Hindlimb muscle (tissue), 1 donor: ENCODE measurements around the gene UBE4B. TPM values are rescaled to one million over a fixed set of nuclear protein-coding genes. Genes with fewer than 3 reads are reported as not detected.
"Not testable (repeated sequence)": the region's sequence is repeated elsewhere in the genome, so short reads cannot be mapped to it uniquely, and the experiment has no call there.

Experiments used
- DNase-seq: peaks from one replicate; pipeline ENCODE4 v3.0.0-alpha.2; 2013
- polyA plus RNA-seq: library from polyadenylated mRNA; unstranded; fragments of 120-200 nt; gene quantifications from one replicate; pipeline ENCODE4 v1.2.1, GENCODE V29; 2013; ENCODE audit not compliant: insufficient read length

The UBE4B gene
- polyA plus RNA-seq, 1 donor, result 48.2 TPM

DNA sequence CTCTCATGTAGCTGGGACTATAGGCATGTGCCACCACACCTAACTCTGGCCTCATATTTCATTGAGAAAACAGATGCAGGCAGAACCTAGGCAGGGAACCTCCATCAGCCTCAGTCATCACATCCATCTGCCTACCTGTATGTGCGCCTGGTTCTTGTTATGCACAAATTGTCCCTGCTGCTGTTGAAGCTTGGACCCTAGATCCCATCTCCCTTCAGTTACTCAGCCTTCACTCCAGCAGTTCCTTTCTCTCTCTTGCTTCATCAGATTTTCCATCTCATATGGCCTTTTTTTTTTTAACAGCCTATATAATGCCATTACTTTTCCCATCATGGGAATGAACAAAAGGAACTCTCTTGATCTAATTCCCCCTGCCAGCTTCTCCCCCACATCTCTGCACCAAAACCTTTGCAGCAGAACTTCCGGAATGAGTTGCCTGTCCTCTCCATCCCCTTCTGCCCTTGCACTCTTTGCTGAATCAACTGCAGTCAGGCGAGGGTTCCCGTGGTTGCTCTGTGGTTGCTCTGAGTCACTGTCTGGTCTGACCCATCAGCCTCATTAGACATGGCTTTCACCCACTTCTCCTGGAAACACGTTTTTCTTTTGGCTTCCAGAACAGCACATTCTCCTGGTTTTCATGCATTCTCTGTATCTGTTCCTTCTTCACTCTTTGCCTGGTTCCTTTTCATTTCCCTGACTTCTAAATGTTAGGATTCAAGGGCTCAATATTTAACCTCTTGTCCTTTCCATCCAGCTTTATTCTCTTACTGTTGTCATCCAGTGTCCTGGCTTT is 41.5 kb downstream of the UBE4B start:
- no peak for DNase-seq

DNA sequence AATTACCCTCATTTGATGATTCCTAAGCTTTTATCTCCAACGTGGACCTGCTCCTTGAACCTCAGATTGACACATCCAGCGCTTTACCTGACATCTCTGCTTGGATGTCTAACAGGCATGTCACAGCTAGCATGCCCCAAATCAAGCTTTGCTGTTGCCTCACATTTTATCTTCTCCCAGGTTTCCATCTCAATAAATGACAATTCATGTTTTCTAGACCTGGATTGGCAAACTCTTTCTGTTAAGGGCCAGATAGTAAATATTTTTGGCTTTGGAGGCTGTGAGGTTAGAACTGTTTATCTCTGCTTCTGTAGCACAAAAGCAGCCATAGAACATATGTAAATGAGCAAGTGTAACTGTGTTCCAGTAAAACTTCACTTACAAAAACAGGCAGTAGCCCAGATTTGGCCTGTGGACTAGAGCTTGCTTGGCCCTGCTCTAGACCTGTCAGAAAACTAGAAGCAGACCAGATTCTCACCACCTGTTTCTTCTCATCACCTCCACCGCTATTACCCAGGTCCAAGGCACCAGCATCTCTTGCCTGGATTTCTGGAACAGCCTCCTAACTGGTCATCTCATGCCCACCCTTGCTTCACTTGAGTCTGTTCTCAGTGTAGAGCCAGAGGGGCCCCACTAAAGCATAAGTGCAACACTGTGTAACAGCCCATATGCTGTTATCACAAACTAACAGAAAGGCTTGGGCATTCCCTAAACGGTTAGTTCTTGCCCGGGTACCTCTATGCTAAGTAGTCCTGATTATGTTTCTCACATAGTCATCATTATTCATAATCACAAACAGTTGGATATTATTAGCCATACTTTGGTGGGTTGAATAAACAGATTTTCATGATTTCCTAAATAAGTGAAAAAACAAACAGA is 42.3 kb downstream of the UBE4B start:
- no peak for DNase-seq

- no peak for DNase-seq
Measured at GRCh38 chr1:10075732-10076131, 43.0 kb downstream of the UBE4B start.

DNA sequence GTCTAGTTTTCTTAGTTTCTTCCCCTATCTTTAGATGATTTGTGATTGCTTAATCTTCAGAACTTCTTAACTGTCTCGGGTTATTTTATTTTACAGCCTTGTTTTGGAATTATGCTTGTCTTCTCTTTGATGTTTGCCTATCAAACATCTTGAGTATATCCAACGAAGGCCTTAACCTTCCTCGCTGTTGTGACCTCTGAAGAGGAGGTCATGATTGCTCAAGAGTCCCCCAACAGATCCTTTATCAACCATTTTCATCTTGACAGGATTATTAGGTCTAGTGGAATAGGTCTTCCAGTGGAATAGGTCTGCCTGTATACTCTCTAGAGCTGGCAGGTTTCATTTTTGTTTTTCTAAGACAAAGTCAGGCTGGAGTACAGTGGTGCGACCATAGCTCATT is 45.7 kb downstream of the UBE4B start:
- DNase-seq, result no peak

DNA sequence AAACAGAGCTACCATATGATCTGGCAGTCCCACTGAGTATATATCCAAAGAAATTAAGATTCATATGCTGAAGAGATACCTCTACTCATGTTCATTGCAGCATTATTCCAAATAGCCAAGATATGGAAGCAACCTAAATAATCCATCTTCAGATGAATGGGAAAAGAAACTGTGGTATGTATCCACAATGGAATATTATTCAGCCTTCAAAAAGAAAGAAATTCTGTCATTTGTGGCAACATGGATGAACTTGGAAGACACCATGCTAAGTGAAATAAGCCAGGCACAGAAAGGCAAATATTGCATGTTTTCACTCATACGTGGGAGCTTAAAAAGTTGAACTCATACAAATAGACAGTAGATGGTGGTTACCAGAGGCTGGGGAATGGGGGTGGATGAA is 47.8 kb downstream of the UBE4B start:
- no peak for DNase-seq

GRCh38 chr1:10082785-10083479 is 50.2 kb downstream of the UBE4B start:
- no peak for DNase-seq

GRCh38 chr1:10084045-10084444 is 51.3 kb downstream of the UBE4B start:
- no peak for DNase-seq

DNA sequence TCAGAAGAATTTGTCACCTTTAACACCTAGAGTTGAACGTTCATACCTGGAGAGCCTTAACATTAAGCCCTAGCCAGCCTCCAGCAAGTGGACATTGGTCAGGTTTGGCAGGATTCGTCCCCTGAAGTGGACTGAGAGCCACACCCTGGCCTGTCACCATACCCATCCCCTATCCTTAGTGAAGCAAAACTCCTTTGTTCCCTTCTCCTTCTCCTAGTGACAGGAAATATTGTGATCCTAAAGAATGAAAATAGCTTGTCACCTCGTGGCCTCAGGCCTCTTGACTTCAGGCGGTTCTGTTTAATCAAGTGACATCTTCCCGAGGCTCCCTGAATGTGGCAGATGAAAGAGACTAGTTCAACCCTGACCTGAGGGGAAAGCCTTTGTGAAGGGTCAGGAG is 52.3 kb downstream of the UBE4B start:
- DNase-seq, result no peak

GRCh38 chr1:10087210-10087609 is 54.5 kb downstream of the UBE4B start:
- no peak for DNase-seq

DNA sequence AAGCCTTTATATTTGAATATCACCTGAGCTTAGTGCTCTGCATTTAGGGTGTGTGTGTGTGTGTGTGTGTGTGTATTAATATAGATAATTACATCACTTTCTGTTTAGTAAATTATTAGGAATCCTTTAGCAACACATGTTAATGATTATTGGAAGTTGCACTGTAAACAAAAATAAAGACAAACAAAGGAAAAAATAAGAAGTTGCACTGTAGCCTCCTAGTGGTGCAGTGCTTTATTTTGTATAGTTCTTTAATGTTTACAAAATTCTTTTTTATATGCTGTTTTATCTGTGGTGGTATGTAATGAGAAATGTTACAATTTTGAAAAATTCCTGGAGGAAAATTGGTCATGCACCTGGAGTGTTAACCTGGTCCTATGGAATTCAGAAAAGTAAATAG is 69.2 kb downstream of the UBE4B start:
- DNase-seq, result no peak

DNA sequence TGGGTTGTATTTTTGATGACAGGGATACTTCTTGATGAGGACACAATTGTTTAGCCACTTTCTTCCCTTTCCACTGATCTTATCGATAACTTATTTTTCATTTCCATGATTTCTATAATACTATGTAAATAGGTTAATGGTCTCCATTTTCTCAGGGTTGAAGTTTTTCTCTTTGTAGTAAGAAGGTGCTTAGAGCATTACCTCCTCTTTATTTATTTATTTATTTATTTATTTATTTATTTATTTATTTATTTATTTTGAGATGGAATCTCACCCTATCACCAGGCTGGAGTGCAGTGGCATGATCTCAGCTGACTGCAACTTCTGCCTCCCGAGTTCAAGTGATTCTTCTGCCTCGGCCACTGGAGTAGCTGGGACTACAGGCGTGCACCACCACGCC is 70.4 kb downstream of the UBE4B start:
- no peak for DNase-seq

DNA sequence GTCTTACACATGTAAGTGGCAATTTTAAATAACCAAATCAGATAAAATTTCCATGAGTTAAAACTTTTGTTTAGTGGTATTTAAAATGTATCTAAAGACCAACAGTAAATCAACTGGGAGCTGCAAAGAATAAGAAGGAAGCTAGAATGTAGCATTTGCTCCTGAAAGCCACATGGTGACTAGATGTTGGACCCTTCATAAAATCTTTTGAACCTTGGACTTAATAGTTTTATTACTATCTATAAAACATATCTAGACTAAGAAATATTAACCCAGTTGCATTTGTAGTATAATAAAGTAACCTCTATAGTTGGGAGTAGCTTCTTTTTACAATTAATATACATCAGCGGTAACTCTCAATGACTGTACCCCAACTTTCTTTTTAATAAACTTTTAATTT is 72.1 kb downstream of the UBE4B start:
- no peak for DNase-seq

DNA sequence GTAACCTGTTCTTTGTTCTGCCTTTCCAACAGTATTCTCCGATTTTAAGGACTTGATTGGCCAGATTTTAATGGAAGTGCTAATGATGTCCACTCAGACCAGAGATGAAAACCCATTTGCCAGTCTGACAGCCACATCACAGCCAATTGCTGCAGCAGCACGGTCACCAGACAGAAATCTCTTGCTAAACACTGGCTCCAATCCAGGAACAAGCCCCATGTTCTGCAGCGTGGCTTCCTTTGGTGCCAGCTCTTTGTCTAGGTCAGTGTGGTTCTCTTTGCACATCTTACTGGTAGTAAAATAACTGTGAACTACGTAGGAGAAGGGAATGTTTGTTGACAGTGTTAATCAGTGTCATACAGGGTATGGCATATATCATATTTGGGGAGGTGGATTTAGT is 72.7 kb downstream of the UBE4B start:
- no peak for DNase-seq

DNA sequence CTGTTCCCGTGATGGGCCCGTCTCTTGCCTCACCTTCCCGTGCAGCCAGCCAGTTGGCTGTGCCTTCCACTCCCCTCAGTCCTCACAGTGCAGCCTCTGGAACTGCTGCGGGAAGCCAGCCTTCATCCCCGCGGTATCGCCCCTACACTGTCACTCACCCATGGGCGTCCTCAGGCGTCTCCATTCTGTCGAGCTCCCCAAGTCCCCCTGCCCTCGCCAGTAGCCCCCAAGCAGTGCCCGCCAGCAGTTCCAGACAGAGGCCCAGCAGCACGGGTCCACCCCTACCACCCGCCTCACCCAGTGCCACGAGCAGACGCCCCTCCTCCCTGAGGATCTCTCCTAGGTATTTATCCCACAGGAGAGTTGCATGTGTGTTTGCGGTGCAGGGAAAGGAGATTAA is 73.5 kb downstream of the UBE4B start:
- no peak for DNase-seq

- DNase-seq, result no peak
Measured at GRCh38 chr1:10106756-10107475, 74.2 kb downstream of the UBE4B start.

GRCh38 chr1:10107476-10107847 is 74.7 kb downstream of the UBE4B start:
- DNase-seq, result not testable (repeated sequence)

- DNase-seq, result no peak
Measured at GRCh38 chr1:10108134-10108663, 75.4 kb downstream of the UBE4B start.

DNA sequence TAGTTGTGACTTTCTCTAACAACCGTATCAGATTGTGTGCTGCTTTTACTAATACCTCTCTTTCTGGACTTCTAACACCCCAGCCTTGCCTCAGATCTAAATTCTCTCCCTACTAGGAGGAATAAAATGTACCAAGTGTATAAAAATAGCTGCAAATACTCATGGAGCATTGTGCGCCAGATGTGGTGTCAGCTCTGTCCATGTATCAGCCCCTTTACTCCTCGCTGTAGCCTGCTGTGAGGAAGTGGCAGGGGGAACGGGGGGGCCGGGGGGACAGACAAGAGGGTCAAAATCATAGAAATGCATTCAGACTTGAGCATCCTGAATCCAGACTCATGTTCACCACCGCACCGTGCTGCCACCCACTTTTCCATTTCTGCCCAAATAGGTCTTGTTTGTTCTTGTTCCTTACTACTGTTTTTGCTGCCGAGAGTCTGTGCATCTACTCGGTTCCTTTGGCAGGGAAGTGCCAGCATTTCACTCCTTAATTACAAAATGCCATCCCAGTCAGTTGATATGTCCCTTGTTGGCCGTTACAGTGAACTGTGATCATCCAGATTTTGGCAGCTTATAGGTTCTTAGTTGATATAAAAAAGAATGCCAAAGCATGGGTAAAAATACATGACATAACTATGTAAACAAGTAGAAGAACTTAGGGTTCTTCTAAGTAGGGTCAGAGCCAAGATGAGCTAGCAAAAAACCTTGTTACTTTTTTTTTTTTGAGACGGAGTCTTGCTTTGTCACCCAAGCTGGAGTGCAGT is 76.4 kb downstream of the UBE4B start:
- no peak for DNase-seq

GRCh38 chr1:10113501-10113900 is 80.7 kb downstream of the UBE4B start:
- no peak for DNase-seq

DNA sequence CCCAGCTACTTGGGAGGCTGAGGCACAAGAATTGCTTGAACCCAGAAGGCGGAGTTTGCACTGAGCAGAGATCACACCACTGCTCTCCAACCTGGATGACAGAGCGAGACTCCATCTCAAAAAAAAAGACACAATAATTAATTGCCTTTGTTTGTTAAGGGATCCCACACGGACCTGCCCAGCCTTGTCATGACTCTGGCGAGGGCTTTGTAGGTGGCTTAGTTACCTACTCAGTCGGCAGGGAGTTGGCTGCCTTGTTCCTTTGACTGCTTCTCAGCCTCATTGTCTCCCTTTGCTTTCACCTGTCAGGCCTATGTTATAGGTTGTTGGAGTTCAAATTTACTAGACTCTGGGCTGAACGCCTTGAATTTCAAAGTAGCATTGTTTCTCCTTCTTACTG is 82.0 kb downstream of the UBE4B start:
- DNase-seq, result no peak

GRCh38 chr1:10117132-10117531 is 84.4 kb downstream of the UBE4B start:
- no peak for DNase-seq

DNA sequence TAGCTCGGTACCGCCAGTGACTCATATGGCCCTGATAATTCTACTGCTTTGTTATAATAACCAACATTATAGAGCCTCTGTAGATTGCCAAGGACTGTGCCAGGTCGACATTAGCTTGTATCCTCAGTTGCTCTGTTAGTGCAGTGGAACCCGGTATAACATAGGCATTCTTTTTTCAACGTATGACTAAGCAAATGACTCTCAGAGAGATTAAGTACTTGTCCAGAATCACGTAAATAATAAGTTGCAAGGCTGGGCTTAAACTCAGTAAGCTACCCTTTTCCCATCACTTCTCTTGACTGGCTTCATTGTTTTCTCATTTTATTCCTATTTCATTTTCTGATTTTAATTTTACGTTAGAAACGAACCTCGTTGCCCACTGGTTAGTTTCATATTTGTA is 85.1 kb downstream of the UBE4B start:
- DNase-seq, result no peak
